Activated T-helper 1 cell treated with anti-CD3 and anti-CD28 coated beads, Interleukin-2, amount 50 U/mL, for 16 hours (primary cell): ENCODE measurements around the gene EFNA5.
"Not testable (repeated sequence)": the region's sequence is repeated elsewhere in the genome, so short reads cannot be mapped to it uniquely, and the experiment has no call there.

Experiments used
- DNase-seq, 2 donors: peaks; one replicate each; pipeline ENCODE4 v3.0.0-alpha.2; 2020; ENCODE audit warnings: low read depth in 1 of 2, low spot score in 1 of 2

The EFNA5 gene

DNA sequence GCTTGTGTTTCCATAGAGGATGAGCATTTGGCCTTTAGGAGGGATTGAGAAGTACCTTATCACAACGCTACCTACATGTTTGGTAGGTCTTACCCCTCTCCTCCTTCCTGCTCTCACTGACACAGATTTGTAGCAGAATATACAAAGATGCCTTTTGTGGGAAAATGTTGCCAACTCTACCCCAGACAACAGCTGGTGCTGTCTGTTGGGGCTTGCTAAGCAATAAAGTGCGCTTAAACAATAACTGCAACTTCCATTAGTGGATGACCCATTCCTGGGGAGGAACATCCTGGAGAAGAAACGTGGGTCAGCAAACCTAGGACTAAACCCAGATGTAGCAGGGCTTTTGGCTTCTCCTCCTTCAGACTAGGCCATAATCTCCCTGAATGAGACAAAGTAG, 174.3 kb downstream of the EFNA5 start:
- no peak for DNase-seq

DNA sequence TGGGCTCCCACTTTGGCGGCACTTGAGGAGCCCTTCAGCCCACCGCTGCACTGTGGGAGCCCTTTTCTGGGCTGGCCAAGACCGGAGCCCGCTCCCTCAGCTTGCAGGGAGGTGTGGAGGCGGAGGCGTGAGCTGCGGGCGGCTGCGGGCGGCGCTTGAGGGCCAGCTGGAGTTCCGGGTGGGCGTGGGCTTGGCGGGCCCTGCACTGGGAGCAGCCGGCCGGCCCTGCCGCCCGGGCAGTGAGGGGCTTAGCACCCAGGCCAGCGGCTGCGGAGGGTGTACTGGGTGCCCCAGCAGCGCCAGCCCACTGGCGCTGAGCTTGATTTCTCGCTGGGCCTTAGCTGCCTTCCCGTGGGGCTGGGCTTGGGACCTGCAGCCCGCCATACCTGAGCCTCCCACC, 176.6 kb downstream of the EFNA5 start:
- not testable (repeated sequence) for DNase-seq

GRCh38 chr5:107487056-107487542, 183.6 kb downstream of the EFNA5 start:
- no peak for DNase-seq

DNA sequence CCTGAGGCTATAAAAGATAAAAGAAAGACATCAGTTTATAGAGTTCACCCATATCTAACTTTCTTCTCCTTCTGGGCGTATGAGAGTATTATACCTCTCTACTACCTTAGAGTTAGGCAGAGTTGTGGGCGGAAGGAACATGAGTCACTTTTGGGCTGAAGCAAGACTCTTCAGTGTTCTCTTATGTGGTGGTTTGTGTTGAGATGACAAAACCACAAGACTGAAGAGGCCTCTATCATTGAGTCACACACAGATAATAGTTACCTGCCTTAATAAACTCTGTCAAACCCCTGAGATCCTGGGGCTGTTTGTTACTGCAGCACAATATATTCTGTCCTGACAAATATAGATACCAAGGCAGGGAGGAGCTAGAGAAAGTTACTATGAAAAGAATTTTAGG, 184.2 kb downstream of the EFNA5 start:
- no peak for DNase-seq

DNA sequence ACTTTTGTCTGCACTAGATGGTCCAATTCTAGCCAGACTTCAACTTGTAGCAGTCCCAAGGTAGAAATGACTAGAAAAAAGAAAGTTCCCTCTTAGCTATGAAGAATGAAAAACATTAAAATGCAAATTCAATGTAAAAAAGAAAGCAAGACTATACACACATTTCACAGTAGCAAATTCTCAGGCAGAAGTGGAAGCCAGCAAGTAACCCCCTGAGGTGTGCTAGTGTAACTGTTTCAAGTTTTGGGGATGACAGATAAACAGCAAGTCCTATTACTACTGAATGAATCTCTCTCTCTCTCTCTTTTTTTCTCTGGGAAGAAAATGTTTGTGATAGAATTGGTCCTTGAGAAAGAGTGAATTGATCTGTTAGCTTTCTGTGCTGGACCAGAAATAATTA, 185.6 kb downstream of the EFNA5 start:
- DNase-seq = no peak

- DNase-seq = no peak
Observed at GRCh38 chr5:107484281-107484680, 186.5 kb downstream of the EFNA5 start.

DNA sequence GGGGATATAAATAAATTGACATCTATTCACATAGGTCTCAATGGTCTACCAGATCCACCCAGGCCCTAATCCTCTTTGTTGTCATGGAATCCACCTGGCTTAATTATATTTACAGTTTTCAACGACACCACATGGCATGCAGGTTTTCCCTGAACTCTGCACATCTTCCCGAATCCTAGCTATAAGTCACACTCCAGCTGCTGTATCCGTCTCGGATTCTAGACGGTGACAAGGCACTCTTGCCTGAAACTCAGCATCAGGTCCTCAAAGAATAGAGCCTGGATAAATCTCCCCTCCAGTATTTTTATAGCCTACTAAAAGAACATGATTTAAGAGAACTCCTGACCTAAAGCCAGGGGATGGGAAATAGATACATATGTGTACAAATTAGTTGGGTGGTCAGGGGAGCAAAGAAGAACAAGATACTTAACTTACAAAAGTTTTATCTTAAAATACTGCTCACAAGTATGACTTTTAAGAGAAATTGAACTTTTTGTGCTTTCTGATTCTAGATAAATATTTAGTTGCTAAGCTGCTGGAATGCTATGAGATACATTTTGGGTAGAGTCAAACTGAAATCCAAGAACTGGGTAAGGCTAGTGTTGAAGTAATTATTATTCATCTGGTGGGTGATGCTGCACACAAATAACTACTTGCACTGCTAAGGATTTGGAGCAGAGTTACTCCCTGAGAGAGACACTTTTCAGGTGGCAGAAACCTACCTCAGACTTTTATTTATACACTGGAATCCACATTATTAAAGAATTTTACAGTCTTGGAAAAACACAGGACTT, 187.3 kb downstream of the EFNA5 start:
- no peak for DNase-seq

DNA sequence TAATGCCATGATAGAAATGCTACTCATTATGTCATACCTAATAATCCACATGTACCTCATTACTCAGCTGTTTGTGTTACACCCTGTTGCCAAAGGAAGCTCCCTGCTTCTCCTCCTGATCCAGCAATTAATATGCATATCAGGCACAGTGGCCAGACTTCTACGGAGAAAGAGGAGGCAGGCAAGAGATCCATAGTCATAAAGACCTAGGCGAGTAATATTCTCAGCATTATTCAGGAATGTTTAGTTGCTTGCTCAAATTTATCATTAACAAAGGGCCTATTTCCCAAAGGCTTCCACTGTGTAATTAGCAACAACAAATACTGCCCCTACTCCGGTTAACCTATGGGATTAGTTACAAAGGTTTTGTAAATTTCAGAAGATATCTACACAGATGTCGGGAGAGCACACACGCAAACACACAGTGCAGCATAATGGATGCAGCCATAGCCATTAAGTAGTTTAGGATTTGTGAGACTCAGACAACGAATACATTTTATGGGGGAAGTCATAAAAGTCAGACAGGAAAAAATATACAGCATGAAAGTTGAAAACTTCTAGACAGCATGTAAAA, 192.6 kb downstream of the EFNA5 start:
- no peak for DNase-seq

- DNase-seq = no peak
Observed at GRCh38 chr5:107477492-107477891, 193.2 kb downstream of the EFNA5 start.

DNA sequence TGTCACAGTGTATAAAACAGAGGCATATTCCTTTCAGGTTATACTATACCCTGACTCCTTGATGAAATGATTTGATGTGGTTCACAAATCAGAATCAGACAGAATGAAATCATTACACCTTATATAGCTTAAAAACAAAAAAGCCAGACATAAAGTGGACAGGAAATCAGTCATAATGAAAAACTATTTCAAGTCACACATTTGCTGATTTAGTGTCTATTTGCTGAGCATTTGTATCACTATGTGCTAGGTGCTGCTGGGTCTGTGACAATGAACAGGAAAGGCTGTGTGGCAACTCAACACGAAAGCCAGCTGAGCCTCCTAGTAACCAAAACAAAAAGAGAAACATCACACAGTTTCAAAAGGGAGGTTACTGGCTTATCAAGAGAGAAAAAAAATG, 194.0 kb downstream of the EFNA5 start:
- no peak for DNase-seq

- DNase-seq = no peak
Observed at GRCh38 chr5:107474716-107475489, 195.8 kb downstream of the EFNA5 start.

- DNase-seq = no peak
Observed at GRCh38 chr5:107474361-107474715, 196.4 kb downstream of the EFNA5 start.

DNA sequence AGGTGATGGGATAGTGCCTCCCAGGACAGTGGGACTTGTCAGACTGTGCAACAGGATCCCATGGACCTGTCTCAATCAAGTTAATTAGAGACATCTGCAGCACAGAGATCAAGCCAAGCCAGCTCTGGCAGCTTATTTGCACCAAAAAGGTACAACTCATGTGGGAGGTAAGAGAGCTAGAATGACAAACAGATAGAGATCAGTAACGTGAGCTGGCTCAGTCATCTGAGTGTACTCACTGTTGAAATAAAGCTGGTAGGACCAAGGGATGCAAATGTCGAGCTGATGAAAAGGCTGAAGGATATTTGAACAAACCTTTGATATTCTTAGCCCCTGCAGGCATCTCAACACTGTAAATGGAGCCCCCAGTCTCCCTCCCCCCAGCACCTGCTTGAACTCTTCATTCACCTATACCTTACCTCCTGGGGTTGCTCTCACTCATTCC, 198.1 kb downstream of the EFNA5 start:
- no peak for DNase-seq

DNA sequence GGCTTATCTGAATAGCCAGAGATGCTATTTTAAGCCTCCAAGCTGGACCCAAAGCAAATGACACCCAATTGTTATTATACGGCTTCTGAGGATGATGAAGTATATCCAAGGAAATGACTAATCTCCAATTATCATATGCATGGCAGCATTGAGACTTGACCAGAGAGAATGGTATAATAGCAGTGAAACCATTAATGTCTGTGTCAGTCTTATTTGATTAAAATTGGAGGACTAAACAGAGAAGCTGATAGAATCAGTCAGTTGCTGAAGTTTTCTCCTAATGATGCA, 200.5 kb downstream of the EFNA5 start:
- no peak for DNase-seq

- no peak for DNase-seq
Observed at GRCh38 chr5:107469485-107470294, 201.0 kb downstream of the EFNA5 start.

DNA sequence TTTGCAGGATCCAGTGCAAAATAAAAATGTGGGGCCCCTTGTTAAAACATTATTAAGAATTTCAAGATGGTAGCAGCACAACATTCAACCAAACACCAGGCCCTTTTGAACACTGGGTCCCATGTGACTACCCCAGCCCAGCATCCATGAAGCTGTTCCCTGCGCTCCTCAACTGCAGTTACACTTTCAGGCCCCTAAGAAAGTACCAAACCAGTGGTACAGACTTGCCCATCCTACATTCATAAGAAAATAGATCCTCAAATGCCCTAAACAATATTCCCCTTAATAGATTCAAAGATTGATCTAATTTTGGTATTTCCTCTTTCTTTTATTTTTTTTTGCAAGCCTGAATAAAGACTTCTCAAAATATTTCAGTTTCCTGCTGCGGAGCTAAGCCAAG, 201.7 kb downstream of the EFNA5 start:
- DNase-seq = no peak

GRCh38 chr5:107468276-107468675, 202.5 kb downstream of the EFNA5 start:
- DNase-seq = no peak

GRCh38 chr5:107467137-107467932, 203.4 kb downstream of the EFNA5 start:
- DNase-seq = no peak

GRCh38 chr5:107466233-107466769, 204.4 kb downstream of the EFNA5 start:
- no peak for DNase-seq

- no peak for DNase-seq
Observed at GRCh38 chr5:107464876-107465275, 205.9 kb downstream of the EFNA5 start.
